ENCODE data around the gene TEX29. TPM values are rescaled to one million over a fixed set of nuclear protein-coding genes. Genes with fewer than 3 reads are reported as not detected.

The TEX29 gene
- total RNA-seq, 1 donor from 2014 or later = 0.81 TPM

DNA sequence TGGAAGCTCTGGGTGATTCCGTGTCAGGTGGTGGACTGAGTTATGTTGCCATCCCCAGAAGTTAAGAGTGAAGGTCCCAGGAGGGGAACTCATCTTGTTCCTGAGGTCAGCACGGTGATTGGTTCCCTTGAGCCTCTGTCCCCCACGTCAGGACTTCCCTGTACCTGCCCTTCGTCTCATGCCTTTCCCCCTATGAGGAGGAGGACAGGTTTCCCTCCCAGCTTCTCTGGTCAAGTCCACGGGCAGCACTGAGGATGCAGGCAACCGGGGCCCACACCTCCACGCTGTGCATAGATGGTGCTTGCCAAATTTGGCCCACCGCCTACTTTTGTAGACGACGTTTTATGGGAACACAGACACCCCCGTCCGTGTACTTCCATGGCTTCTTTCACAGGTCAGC, 42.7 kb downstream of the TEX29 start:
- Histone ChIP-seq H3K27me3 (peaks cover 8% of the 10 kb centered on the region), H3K27ac (no peak overlapping the region), H3K36me3 (no peaks in the 10 kb centered on the region), H3K9me3 (no peaks in the 10 kb centered on the region), H3K4me3 (no peak overlapping the region), H3K4me1 (no peaks in the 10 kb centered on the region)
- DNase-seq = no peak
- TF ChIP-seq CTCF (IDR thresholded peaks at IDR 0.05) = no peak
- no peak for ATAC-seq
- intact Hi-C loops (cut with DNase I) = no loop called here

DNA sequence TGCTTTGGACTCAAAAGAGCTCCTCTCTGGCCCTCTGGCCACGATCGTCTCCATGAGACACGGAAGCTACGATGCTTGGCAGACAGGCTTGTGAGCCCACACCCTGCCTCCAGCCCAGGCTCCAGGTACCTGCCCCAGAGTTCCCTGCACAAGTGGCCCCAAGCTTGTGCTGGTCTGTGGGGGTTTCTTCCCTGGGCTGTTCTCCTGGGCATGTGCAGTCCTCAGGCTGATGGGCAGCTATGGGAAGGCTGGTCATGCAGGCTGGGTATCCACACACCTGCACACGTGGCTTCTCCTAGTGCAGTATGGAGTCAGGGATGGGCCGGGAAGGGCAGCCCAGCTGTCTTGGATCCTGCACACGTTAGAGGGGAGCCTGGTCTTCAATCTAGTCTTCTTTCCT, 43.1 kb downstream of the TEX29 start:
- Histone ChIP-seq H3K4me3 (no peak overlapping the region), H3K27me3 (peaks cover 8% of the 10 kb centered on the region), H3K4me1 (no peaks in the 10 kb centered on the region), H3K27ac (no peak overlapping the region), H3K36me3 (no peaks in the 10 kb centered on the region), H3K9me3 (no peaks in the 10 kb centered on the region)
- intact Hi-C loops (cut with DNase I) = no loop called here
- ATAC-seq (no peak), DNase-seq (no peak)
- TF ChIP-seq CTCF (IDR thresholded peaks at IDR 0.05) = no peak

DNA sequence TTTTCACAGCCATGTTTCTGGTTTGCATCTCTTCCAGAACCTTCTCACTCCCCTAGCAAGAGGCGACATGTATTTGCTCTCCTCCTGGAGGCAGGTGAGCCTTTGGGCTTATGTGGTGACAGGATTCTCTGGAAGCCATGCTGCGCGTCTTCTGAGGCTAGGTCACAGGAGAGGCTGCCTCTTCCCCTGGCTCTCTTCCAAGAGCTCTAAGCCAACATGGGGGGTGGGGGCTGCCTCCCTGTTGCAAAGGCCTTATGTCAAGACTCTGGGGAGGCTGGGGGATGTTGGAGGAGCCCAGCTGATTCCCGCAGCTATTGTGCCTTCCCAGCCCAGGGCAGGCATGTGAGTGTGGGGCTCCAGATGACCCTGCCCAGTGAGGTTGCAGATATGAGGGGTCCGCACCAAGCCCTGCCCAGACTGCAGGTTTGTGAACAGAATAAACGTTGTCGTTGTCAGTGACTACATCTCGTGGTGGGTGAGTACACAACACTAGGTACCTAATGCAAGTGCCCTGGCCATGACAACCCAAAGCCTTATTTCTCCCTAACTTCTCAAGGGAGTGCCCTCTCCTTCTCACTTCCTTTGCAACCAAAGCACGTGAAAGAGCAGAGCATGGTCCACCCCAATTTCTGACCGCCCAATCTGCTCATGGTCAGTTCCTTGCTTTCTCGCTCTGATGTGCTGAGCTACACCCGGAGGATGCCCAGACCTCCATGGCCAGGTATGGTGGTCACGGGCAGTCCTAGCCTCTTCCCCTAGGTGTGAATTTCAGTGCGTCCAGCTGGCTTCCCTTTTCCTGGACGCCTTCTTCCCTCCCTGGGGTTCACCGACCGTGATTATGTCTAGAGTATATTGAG, 44.9 kb downstream of the TEX29 start:
- no peak for ATAC-seq
- intact Hi-C loops (cut with DNase I) = no loop called here
- Histone ChIP-seq H3K27ac (no peak overlapping the region), H3K9me3 (no peaks in the 10 kb centered on the region), H3K27me3 (peaks cover 8% of the 10 kb centered on the region), H3K36me3 (no peaks in the 10 kb centered on the region), H3K4me1 (no peaks in the 10 kb centered on the region), H3K4me3 (no peak overlapping the region)
- no peak for DNase-seq
- no peak for TF ChIP-seq CTCF (IDR thresholded peaks at IDR 0.05)

- no peaks in the 10 kb centered on the region for H3K9me3 ChIP-seq
- intact Hi-C loops (cut with DNase I) = no loop called here
- H3K27me3 ChIP-seq = peaks cover 8% of the 10 kb centered on the region
- TF ChIP-seq CTCF (IDR thresholded peaks at IDR 0.05) = no peak
- DNase-seq (no peak), ATAC-seq (no peak)
- H3K4me1 ChIP-seq = no peaks in the 10 kb centered on the region
- H3K4me3 ChIP-seq = no peak overlapping the region
- no peaks in the 10 kb centered on the region for H3K36me3 ChIP-seq
- H3K27ac ChIP-seq = no peak overlapping the region
Measured at GRCh38 chr13:111367340-111367739, 46.9 kb downstream of the TEX29 start.

DNA sequence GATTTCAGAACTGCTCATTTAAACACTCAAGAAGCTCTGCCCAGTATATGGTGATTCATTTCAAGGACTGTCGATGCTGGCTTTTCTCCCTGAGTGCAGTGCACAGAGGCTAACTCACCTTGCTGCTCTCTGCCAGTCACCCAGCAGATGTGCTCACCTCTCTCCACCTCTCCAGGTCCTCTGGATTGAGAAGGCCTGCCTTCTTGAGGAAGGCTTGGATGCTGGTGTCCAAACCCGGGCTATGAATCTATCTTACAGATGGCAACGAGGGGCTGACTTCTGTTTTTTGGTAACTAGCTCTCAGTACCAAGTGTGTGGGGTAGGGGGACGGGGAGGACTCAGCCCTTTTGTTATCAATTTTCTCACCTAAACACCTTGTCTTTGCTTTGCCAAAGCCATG, 47.6 kb downstream of the TEX29 start:
- DNase-seq = no peak
- no peak overlapping the region for H3K27ac ChIP-seq
- H3K4me3 ChIP-seq = no peak overlapping the region
- no peaks in the 10 kb centered on the region for H3K36me3 ChIP-seq
- no peaks in the 10 kb centered on the region for H3K4me1 ChIP-seq
- peaks cover 8% of the 10 kb centered on the region for H3K27me3 ChIP-seq
- no peak for TF ChIP-seq CTCF (IDR thresholded peaks at IDR 0.05)
- H3K9me3 ChIP-seq = no peaks in the 10 kb centered on the region
- intact Hi-C loops (cut with DNase I) = no loop called here
- no peak for ATAC-seq

All from upper lobe of right lung (tissue), 1 donor.